Karpas-422 (cell line): Measurements from ENCODE around the gene SCARF1. TPM values are rescaled to one million over a fixed set of nuclear protein-coding genes. Genes with fewer than 3 reads are reported as not detected.

Experiments
- DNase-seq: peaks from one replicate; pipeline ENCODE4 v3.0.0-alpha.2; 2015
- H2AFZ ChIP-seq: fragments of 200-600 bp; sonication (generic); 2 replicates; pipeline ENCODE4 v1.6.1; 2014; ENCODE audit warnings: antibody characterized with exemption, low read length, mixed read lengths
- H3K27ac ChIP-seq: fragments of 200-600 bp; sonication (generic); 2 replicates; pipeline ENCODE4 v1.5.1; 2014; ENCODE audit warnings: mild to moderate bottlenecking, low read length, moderate library complexity
- H3K27me3 ChIP-seq: fragments of 200-600 bp; sonication (generic); 2 replicates; pipeline ENCODE4 v1.6.1; 2014; ENCODE audit warnings: low read length, mixed read lengths
- H3K36me3 ChIP-seq: fragments of 200-600 bp; sonication (generic); 2 replicates; pipeline ENCODE4 v1.6.1; 2014; ENCODE audit warnings: low read length, mixed read lengths; ENCODE audit not compliant: insufficient read depth
- H3K4me1 ChIP-seq: fragments of 200-600 bp; sonication (generic); 2 replicates; pipeline ENCODE4 v1.6.1; 2014; ENCODE audit warnings: mild to moderate bottlenecking, low read length, mixed read lengths
- H3K4me2 ChIP-seq: fragments of 200-600 bp; sonication (generic); 2 replicates; pipeline ENCODE4 v1.6.1; 2014; ENCODE audit warnings: low read length, low read depth, mild to moderate bottlenecking; ENCODE audit not compliant: poor library complexity, severe bottlenecking
- H3K4me3 ChIP-seq: fragments of 200-600 bp; sonication (generic); 2 replicates; pipeline ENCODE4 v1.5.1; 2014; ENCODE audit warnings: mild to moderate bottlenecking, antibody characterized with exemption, low read length, mixed read lengths
- H3K79me2 ChIP-seq: fragments of 200-600 bp; sonication (generic); 2 replicates; pipeline ENCODE4 v1.6.1; 2014; ENCODE audit warnings: mild to moderate bottlenecking, low read length, mixed read lengths
- H3K9ac ChIP-seq: fragments of 200-600 bp; sonication (generic); 2 replicates; pipeline ENCODE4 v1.6.0; 2014; ENCODE audit warnings: low read length
- H3K9me2 ChIP-seq: fragments of 200-600 bp; sonication (generic), shearing (Covaris generic); replicated peaks from 2 replicates; pipeline ENCODE4 v1.6.0; 2014; ENCODE audit warnings: mild to moderate bottlenecking, low read length, moderate library complexity; ENCODE audit not compliant: insufficient read depth
- H3K9me3 ChIP-seq: fragments of 300-700, 200-600 bp; sonication (generic); 2 replicates; pipeline ENCODE4 v1.6.1; 2014; ENCODE audit warnings: low read length, mixed read lengths
- H4K20me1 ChIP-seq: fragments of 200-600 bp; sonication (generic); 2 replicates; pipeline ENCODE4 v1.6.1; 2014; ENCODE audit warnings: mild to moderate bottlenecking, antibody characterized with exemption, low read length, low read depth; ENCODE audit not compliant: insufficient read depth
- total RNA-seq: library from RNA; depleted of rRNA; stranded (reverse); fragments of >200 nt; shearing (Covaris generic); gene quantifications from 2 replicates; pipeline ENCODE4 v1.2.3, GENCODE V29; 2014; ENCODE audit warnings: low replicate concordance

The SCARF1 gene
- total RNA-seq, 1 experiment from 2014 or later = not detected

- Histone ChIP-seq H3K9ac (no peak overlapping the region), H3K27ac (no peak overlapping the region), H3K9me2 (no peaks in the 10 kb centered on the region), H3K27me3 (no peaks in the 10 kb centered on the region), H4K20me1 (peaks cover 5% of the 10 kb centered on the region; the same call in 1 of the 2 replicates), H2AFZ (no peak overlapping the region), H3K36me3 (peaks cover 37% of the 10 kb centered on the region), H3K4me2 (no peak overlapping the region), H3K4me1 (peaks cover 22% of the 10 kb centered on the region), H3K4me3 (no peak overlapping the region), H3K9me3 (no peaks in the 10 kb centered on the region), H3K79me2 (no peaks in the 10 kb centered on the region)
- DNase-seq = no peak
Measured at GRCh38 chr17:1650731-1651558, 5.4 kb upstream of the SCARF1 start.

GRCh38 chr17:1649844-1650501, 4.4 kb upstream of the SCARF1 start, which contains the start of gene RILP:
TSS of gene RILP (minus strand) at chr17:1649866. CDS start at chr17:1649804, 62 bp downstream.
- H3K27ac ChIP-seq = 0 out of 2 replicates have a peak within 1 kb of the TSS, but pooled peaks have one; percentile 26
- H3K79me2 ChIP-seq = no peaks in the 10 kb centered on the region
- no peaks in the 10 kb centered on the region for H3K9me3 ChIP-seq
- no peaks in the 10 kb centered on the region for H3K9me2 ChIP-seq
- peak within 1 kb of the TSS; percentile 63 for H3K4me3 ChIP-seq
- no peaks in the 10 kb centered on the region for H3K27me3 ChIP-seq
- peaks cover 5% of the 10 kb centered on the region; the same call in 1 of the 2 replicates for H4K20me1 ChIP-seq
- H3K4me1 ChIP-seq = peaks cover 22% of the 10 kb centered on the region
- H3K9ac ChIP-seq = peak within 1 kb of the TSS; percentile 66
- H3K36me3 ChIP-seq = peaks cover 32% of the 10 kb centered on the region
- no peak within 1 kb of the TSS for H2AFZ ChIP-seq
- peak within 1 kb of the TSS; percentile 88 for H3K4me2 ChIP-seq
- peak; percentile 56 for DNase-seq

GRCh38 chr17:1648963-1649843, 3.7 kb upstream of the SCARF1 start:
- H3K36me3 ChIP-seq = peaks cover 27% of the 10 kb centered on the region
- peak overlapping the region; percentile 88 for H3K4me2 ChIP-seq
- no peaks in the 10 kb centered on the region for H3K79me2 ChIP-seq
- peak overlapping the region; percentile 63 for H3K4me3 ChIP-seq
- H4K20me1 ChIP-seq = peaks cover 5% of the 10 kb centered on the region; the same call in 1 of the 2 replicates
- H3K27me3 ChIP-seq = no peaks in the 10 kb centered on the region
- DNase-seq = peak; percentile 97
- 0 out of 2 replicates have a peak overlapping the region, but pooled peaks have one; percentile 26 for H3K27ac ChIP-seq
- no peaks in the 10 kb centered on the region for H3K9me3 ChIP-seq
- H3K9me2 ChIP-seq = no peaks in the 10 kb centered on the region
- peak overlapping the region; percentile 66 for H3K9ac ChIP-seq
- no peak overlapping the region for H2AFZ ChIP-seq
- H3K4me1 ChIP-seq = peaks cover 22% of the 10 kb centered on the region

GRCh38 chr17:1648173-1648962, 2.8 kb upstream of the SCARF1 start:
- Histone ChIP-seq H3K79me2 (no peaks in the 10 kb centered on the region), H3K4me1 (peaks cover 22% of the 10 kb centered on the region), H3K27ac (no peak overlapping the region), H3K9ac (peak overlapping the region; percentile 65), H3K27me3 (no peaks in the 10 kb centered on the region), H3K36me3 (peaks cover 20% of the 10 kb centered on the region), H2AFZ (no peak overlapping the region), H4K20me1 (peaks cover 5% of the 10 kb centered on the region; the same call in 1 of the 2 replicates), H3K4me2 (peak overlapping the region; percentile 73), H3K4me3 (peak overlapping the region; percentile 56; the same call in 1 of the 2 replicates), H3K9me2 (no peaks in the 10 kb centered on the region), H3K9me3 (no peaks in the 10 kb centered on the region)
- DNase-seq = peak; percentile 44

GRCh38 chr17:1647802-1648171, 2.3 kb upstream of the SCARF1 start:
- H3K27me3 ChIP-seq = no peaks in the 10 kb centered on the region
- no peaks in the 10 kb centered on the region for H3K9me2 ChIP-seq
- H4K20me1 ChIP-seq = peaks cover 5% of the 10 kb centered on the region; the same call in 1 of the 2 replicates
- H3K4me1 ChIP-seq = peaks cover 22% of the 10 kb centered on the region
- no peak for DNase-seq
- no peak overlapping the region for H3K4me3 ChIP-seq
- H3K36me3 ChIP-seq = peaks cover 15% of the 10 kb centered on the region
- no peak overlapping the region for H2AFZ ChIP-seq
- H3K4me2 ChIP-seq = no peak overlapping the region
- no peaks in the 10 kb centered on the region for H3K9me3 ChIP-seq
- H3K79me2 ChIP-seq = no peaks in the 10 kb centered on the region
- H3K9ac ChIP-seq = no peak overlapping the region
- H3K27ac ChIP-seq = no peak overlapping the region

- H3K9me3 ChIP-seq = no peaks in the 10 kb centered on the region
- H3K79me2 ChIP-seq = no peaks in the 10 kb centered on the region
- no peaks in the 10 kb centered on the region for H3K27me3 ChIP-seq
- H3K4me1 ChIP-seq = peaks cover 22% of the 10 kb centered on the region
- H3K4me2 ChIP-seq = no peak overlapping the region
- no peaks in the 10 kb centered on the region for H3K9me2 ChIP-seq
- no peak overlapping the region for H3K9ac ChIP-seq
- H3K4me3 ChIP-seq = no peak overlapping the region
- no peak overlapping the region for H2AFZ ChIP-seq
- H4K20me1 ChIP-seq = peaks cover 5% of the 10 kb centered on the region; the same call in 1 of the 2 replicates
- no peak for DNase-seq
- H3K27ac ChIP-seq = no peak overlapping the region
- peaks cover 11% of the 10 kb centered on the region for H3K36me3 ChIP-seq
Measured at GRCh38 chr17:1646199-1646875, 805 bp upstream of the SCARF1 start.
